HL-60 (cell line): ENCODE data around the gene ENO3.

ENCODE experiments used
- DNase-seq, 2 experiments: peaks; one replicate each; pipeline ENCODE4 v3.0.0-alpha.2; 2010 to 2020; ENCODE audit warnings: low read depth in 1 of 2, low spot score in 1 of 2
- H3K27ac ChIP-seq: fragments of 250-450 bp; sonication (Bioruptor Pico); replicated peaks from 2 replicates; pipeline ENCODE4 v1.5.1; 2020; ENCODE audit warnings: mild to moderate bottlenecking, moderate library complexity
- H3K27me3 ChIP-seq: fragments of 250-450 bp; sonication (Bioruptor Pico); 2 replicates; pipeline ENCODE4 v1.5.1; 2021; ENCODE audit warnings: mild to moderate bottlenecking, moderate library complexity; ENCODE audit not compliant: insufficient read depth, poor library complexity, severe bottlenecking
- H3K4me3 ChIP-seq: replicated peaks from 2 replicates; pipeline ENCODE4 v1.5.1; 2011; ENCODE audit warnings: mild to moderate bottlenecking, control low read depth, low read length; ENCODE audit not compliant: insufficient read depth
- CTCF ChIP-seq: IDR thresholded peaks from one replicate; pipeline ENCODE4 v1.5.1; 2011; ENCODE audit warnings: low read length, control low read depth, inconsistent platforms; ENCODE audit not compliant: insufficient read depth
- GABPA ChIP-seq: IDR thresholded peaks from 2 replicates; pipeline ENCODE4 v1.6.1; 2012; ENCODE audit warnings: low read depth
- POLR2AphosphoS5 ChIP-seq: IDR thresholded peaks from 2 replicates; pipeline ENCODE4 v1.6.1; 2012; ENCODE audit warnings: low read depth
- REST ChIP-seq: IDR thresholded peaks from 2 replicates; pipeline ENCODE4 v1.6.1; 2012; ENCODE audit warnings: low read depth; ENCODE audit not compliant: insufficient replicate concordance
- SPI1 ChIP-seq: IDR thresholded peaks from 2 replicates; pipeline ENCODE4 v1.6.1; 2012; ENCODE audit warnings: low read depth, mild to moderate bottlenecking, borderline replicate concordance

ENO3 gene

GRCh38 chr17:4942760-4943508 lies 8.0 kb upstream of the ENO3 start:
- DNase-seq = no peak
- H3K27me3 ChIP-seq = no peaks in the 10 kb centered on the region
- no peak for TF ChIP-seq CTCF
- TF ChIP-seq POLR2AphosphoS5 = no peak
- TF ChIP-seq REST = no peak
- no peak for TF ChIP-seq SPI1
- peak overlapping the region; percentile 98 for H3K27ac ChIP-seq
- H3K4me3 ChIP-seq = no peak overlapping the region

- peak in 1 of 2 experiments; percentile 77 for DNase-seq
- no peak for TF ChIP-seq GABPA
- TF ChIP-seq REST = no peak
- TF ChIP-seq SPI1 = peak; percentile 83; the same call in 1 of the 2 replicates
- Histone ChIP-seq H3K4me3 (no peak overlapping the region), H3K27me3 (no peaks in the 10 kb centered on the region), H3K27ac (peak overlapping the region; percentile 98)
Observed at GRCh38 chr17:4944163-4944553, 6.8 kb upstream of the ENO3 start.

- Histone ChIP-seq H3K27me3 (no peaks in the 10 kb centered on the region), H3K4me3 (peak overlapping the region; percentile 4), H3K27ac (peak overlapping the region; percentile 98)
- TF ChIP-seq SPI1 (no peak), GABPA (no peak), REST (no peak), CTCF (no peak), POLR2AphosphoS5 (no peak)
- DNase-seq = no peak
Observed at GRCh38 chr17:4944554-4945175, 6.3 kb upstream of the ENO3 start.
